ENCODE results near the gene LRMDA. TPM values are rescaled to one million over a fixed set of nuclear protein-coding genes. Genes with fewer than 3 reads are reported as not detected.

The LRMDA gene
- total RNA-seq, 4 donors from 2014 or later: 9.8 to 18.6 (median 15.8) TPM

DNA sequence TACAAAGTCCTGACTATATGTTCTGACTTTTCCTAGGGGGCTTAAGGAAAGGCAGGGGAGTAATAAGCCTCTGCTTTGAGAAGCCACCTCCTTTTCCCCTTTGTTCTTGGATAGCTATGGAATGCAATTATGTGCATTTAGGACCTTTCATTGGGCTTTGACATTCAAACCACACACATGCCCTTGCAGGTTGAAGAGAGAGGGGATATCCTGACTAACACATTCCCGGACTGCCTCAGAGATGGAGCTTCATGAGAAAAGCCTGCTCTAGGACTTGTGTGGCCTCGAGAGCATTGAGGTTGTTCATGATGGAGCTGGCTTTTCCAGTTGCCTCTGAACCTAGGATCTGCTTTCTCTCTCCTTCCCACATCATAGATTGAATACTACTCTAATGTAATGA lies 694.5 kb downstream of the LRMDA start:
- Histone ChIP-seq H3K27ac (no peak overlapping the region), H3K36me3 (no peaks in the 10 kb centered on the region), H3K4me3 (no peak overlapping the region), H3K27me3 (no peaks in the 10 kb centered on the region), H3K9me3 (no peaks in the 10 kb centered on the region), H3K4me1 (peaks cover 0 to 16% (median 0%) of the 10 kb centered on the region in 4 donors)
- DNase-seq (ENCODE audit: low spot score in 2 of 2): no peak
- WGBS, 2 donors: 90 to 97% methylated on average over 2 of the region's 2 CpGs
- TF ChIP-seq EP300 (IDR thresholded peaks at IDR 0.05): no peak
- TF ChIP-seq POLR2A (IDR thresholded peaks at IDR 0.05): no peak
- TF ChIP-seq, protein P1, sequence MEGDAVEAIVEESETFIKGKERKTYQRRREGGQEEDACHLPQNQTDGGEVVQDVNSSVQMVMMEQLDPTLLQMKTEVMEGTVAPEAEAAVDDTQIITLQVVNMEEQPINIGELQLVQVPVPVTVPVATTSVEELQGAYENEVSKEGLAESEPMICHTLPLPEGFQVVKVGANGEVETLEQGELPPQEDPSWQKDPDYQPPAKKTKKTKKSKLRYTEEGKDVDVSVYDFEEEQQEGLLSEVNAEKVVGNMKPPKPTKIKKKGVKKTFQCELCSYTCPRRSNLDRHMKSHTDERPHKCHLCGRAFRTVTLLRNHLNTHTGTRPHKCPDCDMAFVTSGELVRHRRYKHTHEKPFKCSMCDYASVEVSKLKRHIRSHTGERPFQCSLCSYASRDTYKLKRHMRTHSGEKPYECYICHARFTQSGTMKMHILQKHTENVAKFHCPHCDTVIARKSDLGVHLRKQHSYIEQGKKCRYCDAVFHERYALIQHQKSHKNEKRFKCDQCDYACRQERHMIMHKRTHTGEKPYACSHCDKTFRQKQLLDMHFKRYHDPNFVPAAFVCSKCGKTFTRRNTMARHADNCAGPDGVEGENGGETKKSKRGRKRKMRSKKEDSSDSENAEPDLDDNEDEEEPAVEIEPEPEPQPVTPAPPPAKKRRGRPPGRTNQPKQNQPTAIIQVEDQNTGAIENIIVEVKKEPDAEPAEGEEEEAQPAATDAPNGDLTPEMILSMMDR (IDR thresholded peaks at IDR 0.05): no peak

DNA sequence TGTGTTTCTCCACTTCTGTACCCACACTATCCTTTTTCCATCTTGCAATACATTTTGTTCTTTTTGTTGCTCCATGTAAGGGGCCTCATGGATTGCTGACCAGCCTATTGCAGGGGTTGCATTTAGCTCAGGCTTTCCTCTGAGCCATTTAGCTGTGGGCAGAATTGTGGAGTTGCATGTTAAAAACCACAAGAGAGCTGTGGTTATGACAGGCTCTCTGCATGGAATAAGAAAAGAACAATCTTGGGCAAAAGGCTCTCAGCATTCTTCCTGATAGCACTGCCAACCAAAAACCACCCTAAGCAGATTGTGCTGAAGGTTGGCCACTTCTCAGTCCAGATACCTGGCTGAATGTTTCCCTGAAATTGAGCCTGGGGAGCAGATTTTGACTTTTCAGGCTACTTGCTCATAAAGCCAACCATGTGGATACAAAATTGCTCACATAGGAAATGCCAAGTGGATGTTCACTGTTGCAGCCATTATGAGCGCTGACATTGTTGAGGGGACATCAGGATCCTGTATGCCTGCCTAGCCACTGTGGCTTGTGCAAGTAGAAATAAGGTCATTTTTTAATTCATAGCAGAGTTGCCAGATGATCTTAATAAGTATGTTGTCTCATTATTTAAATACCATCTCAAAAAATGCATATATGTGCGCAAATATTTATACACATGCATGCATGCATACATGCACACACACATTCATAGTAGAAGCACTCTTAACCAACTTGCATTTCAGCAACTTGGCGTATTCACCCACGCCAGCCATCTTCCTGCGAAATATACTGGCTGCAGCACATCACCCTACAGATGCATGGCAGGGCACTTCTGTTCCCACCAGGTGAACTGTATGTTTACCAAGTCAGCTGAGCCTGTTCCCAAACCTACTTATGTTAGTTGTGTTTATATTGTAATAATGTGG lies 695.4 kb downstream of the LRMDA start:
- no peak overlapping the region for H3K27ac ChIP-seq
- peaks cover 0 to 16% (median 0%) of the 10 kb centered on the region in 4 donors for H3K4me1 ChIP-seq
- H3K36me3 ChIP-seq: no peaks in the 10 kb centered on the region
- H3K4me3 ChIP-seq: no peak overlapping the region
- no peaks in the 10 kb centered on the region for H3K9me3 ChIP-seq
- DNase-seq (ENCODE audit: low spot score in 2 of 2): no peak
- TF ChIP-seq, protein P1 (IDR thresholded peaks at IDR 0.05): no peak
- TF ChIP-seq EP300 (IDR thresholded peaks at IDR 0.05) (no peak), POLR2A (IDR thresholded peaks at IDR 0.05) (no peak)
- H3K27me3 ChIP-seq: no peaks in the 10 kb centered on the region
- 96 to 97% methylated on average over 5 of the region's 5 CpGs for WGBS, 2 donors

DNA sequence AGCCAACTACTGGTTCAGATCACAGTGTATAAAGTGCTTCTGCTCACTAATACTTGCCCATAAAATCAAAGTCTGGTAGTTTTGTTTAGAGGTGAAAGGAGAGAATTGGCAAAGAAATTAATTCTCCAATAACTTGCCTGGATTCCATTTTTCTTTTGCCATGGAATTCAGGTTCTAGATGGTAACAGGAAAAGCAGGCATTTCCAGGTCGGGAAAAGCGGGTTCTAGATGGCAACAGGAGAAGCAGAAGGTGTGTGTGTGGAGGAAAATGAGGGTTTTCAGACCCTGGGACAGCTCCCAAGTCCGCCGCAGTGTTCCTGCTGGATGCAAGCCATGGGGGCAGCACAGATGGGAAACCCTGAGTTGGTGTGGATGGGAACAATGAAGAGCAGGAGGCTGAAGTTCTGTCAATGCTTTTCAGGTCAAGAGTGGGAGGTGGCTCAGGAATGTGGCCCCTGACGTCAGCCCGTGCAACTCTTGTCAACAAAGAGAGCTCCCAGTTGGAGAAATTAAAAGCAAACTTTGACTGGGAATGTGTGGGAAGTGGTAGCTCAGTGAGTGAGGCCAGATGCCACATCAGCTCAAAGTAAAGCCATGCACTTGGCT lies 696.7 kb downstream of the LRMDA start:
- H3K36me3 ChIP-seq: no peaks in the 10 kb centered on the region
- no peak overlapping the region for H3K27ac ChIP-seq
- no peaks in the 10 kb centered on the region for H3K27me3 ChIP-seq
- 58% methylated on average over 6 of the region's 6 CpGs for WGBS, 2 donors
- peaks cover 0 to 16% (median 0%) of the 10 kb centered on the region in 4 donors for H3K4me1 ChIP-seq
- no peak for DNase-seq (ENCODE audit: low spot score in 2 of 2)
- no peak overlapping the region for H3K4me3 ChIP-seq
- TF ChIP-seq, protein P1 (IDR thresholded peaks at IDR 0.05): no peak
- TF ChIP-seq EP300 (IDR thresholded peaks at IDR 0.05) (no peak), POLR2A (IDR thresholded peaks at IDR 0.05) (no peak)
- no peaks in the 10 kb centered on the region for H3K9me3 ChIP-seq

DNA sequence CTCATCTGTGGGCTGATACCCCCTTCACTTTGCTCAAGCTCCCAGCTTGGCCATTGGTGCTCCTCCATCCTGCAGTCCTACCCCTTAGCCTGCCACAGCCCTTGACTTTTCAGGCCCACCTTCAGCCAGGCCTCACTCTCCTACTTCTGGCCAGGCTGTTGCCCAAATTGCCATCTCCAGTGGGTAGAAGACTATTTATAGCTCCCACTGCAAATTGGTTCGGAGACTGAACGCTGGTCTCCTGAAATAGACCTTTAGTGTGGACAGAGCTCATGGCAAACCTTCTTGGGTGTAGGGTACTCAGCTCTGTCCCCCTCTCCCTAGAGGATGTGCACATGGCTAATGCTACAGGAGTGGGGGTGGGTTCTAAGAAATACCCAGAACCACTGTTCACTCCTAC lies 697.8 kb downstream of the LRMDA start:
- 93 to 95% methylated on average over 2 of the region's 2 CpGs for WGBS, 2 donors
- Histone ChIP-seq H3K9me3 (no peaks in the 10 kb centered on the region), H3K27me3 (no peaks in the 10 kb centered on the region), H3K4me3 (no peak overlapping the region), H3K4me1 (peaks cover 0 to 16% (median 0%) of the 10 kb centered on the region in 4 donors), H3K36me3 (no peaks in the 10 kb centered on the region), H3K27ac (no peak overlapping the region)
- TF ChIP-seq, protein P1 (IDR thresholded peaks at IDR 0.05): no peak
- TF ChIP-seq POLR2A (IDR thresholded peaks at IDR 0.05) (no peak), EP300 (IDR thresholded peaks at IDR 0.05) (no peak)
- DNase-seq (ENCODE audit: low spot score in 2 of 2): no peak

DNA sequence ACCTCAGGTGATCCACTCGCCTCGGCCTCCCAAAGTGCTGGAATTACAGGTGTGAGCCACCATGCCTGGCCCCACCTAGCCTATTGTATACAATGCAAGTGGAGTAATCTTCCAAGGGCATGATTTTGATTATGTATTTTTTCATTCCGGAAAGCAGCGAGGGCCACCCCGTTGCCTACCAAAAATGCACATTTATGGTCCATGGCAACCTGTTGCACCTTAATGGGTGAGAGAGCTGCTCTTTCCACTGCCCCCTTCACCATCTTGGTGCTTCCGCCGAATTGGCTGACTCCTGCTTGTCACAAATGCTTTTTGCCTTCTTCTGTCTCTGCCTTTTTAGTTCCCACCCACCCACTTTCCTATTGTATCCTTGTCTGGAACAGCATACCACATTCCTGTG lies 699.5 kb downstream of the LRMDA start:
- H3K4me1 ChIP-seq: peaks cover 0 to 16% (median 0%) of the 10 kb centered on the region in 4 donors
- no peak for DNase-seq (ENCODE audit: low spot score in 2 of 2)
- WGBS, 2 donors: 80 to 89% methylated on average over 7 of the region's 7 CpGs

More for the DNA sequence above, 699.5 kb downstream of the LRMDA start:
- H3K36me3 ChIP-seq: no peaks in the 10 kb centered on the region
- no peak overlapping the region for H3K4me3 ChIP-seq
- no peak for TF ChIP-seq EP300 (IDR thresholded peaks at IDR 0.05)
- TF ChIP-seq, protein P1 (IDR thresholded peaks at IDR 0.05): no peak
- no peak for TF ChIP-seq POLR2A (IDR thresholded peaks at IDR 0.05)
- H3K9me3 ChIP-seq: no peaks in the 10 kb centered on the region
- no peaks in the 10 kb centered on the region for H3K27me3 ChIP-seq
- no peak overlapping the region for H3K27ac ChIP-seq

Measured in tibial nerve (tissue), 4 donors.